ENCODE data around the gene GNLY.
"Not testable (repeated sequence)": the region's sequence is repeated elsewhere in the genome, so short reads cannot be mapped to it uniquely, and the experiment has no call there.

Gene GNLY

DNA sequence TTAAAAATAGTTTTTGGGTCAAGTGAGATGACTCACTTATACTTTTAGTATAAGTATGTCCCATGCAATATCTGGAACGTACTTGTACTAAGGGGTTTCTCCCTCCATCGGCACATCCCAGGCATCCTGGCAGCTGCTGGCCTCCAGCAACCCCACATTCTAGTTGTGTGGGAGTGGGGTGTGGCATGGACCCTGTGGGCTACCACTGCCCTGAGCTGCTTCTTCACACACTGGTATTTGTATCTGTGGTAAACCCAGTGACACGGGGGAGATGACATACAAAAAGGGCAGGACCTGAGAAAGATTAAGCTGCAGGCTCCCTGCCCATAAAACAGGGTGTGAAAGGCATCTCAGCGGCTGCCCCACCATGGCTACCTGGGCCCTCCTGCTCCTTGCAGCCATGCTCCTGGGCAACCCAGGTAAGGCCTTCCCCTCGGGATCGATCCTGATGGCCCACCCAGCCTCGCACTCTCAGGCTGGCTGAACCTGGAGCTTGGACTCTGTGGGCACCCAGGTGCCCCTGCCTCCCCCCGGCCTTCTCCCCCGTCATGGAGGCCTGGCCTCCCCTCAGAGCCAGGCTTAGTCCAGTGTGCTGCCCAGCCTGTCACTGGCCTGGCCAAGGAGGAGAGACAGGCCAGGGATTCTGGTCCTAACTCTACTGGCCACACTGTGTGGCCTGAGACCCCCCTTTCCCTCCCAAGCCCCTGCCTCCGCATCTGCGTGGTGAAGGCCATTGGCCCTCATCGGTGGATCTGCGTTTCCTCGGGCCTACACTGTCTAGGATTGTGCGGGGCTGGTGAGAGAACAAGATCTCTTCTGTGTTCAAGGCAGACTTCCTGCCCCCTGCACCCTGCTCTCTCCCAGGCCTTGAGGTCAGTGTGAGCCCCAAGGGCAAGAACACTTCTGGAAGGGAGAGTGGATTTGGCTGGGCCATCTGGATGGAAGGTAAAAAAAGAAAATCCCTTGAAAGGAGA lies at the start of gene GNLY:
GNLY (plus strand) TSS at position 307 of the 974 bp plus-strand sequence; CDS start at position 368, 61 bp downstream.
- DNase-seq, result no peak

- no peak for DNase-seq
These were observed 49.2 kb upstream of the GNLY start for GRCh38 chr2:85644909-85645308.

DNA sequence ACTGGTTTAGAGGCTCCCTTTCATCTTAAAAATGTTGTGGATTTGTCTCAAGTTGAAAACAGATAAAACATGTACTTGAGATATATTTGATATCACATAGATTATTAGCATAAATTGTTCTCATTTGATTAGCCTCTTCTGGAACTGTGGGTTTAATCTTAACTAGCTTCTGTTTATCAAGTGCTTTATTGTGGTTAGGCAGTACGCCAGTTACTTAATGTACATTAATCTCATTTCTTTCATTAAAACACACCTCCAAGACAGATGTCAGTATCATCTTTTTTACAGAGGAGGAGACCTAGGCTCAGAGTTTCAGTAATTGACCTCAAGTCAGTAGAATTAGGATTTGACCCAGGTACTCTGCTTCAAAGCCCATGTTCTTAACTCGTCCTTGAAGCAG lies 48.0 kb upstream of the GNLY start:
- DNase-seq, result no peak

- no peak for DNase-seq
These were observed 46.2 kb upstream of the GNLY start for GRCh38 chr2:85647823-85648526.

DNA sequence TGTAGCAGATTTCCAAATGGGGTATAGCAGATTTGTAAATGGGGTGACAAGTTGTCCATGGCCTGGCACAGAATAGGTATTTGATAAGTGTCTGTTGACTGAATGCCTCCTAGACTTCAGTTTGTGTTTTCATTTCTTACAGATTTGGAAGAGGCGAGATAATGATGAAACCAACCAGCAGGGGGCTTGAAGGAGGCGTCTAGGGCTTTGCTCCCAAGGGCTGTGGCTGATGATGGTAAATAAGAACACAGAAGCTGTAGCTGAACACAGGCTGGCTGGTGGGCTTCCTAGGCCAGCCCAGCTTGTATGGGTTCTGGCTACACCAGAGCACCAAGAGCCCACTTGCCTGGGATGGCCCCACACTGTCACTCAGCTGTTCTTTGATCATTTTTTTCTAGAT lies 45.5 kb upstream of the GNLY start:
- DNase-seq, result no peak

GRCh38 chr2:85649201-85650190 lies 44.7 kb upstream of the GNLY start:
- DNase-seq, result no peak

DNA sequence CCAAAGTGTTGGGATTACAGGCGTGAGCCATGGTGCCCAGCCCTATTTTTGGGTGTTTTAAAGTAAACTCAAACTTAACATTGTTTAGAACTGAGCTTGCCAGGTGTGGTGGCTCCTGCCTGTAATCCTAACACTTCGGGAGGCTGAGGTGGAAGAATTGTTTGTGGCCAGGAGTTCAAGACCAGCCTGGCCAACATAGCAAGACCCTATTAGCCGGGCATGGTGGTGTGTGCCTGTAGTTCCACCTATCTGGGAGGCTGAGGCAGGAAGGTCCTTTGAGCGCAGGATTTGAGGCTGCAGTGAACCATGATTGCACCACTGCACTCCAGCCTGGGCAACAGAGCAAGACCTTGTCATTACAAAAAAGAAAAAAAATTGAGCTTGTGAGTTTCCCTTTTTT lies 43.7 kb upstream of the GNLY start:
- no peak for DNase-seq

DNA sequence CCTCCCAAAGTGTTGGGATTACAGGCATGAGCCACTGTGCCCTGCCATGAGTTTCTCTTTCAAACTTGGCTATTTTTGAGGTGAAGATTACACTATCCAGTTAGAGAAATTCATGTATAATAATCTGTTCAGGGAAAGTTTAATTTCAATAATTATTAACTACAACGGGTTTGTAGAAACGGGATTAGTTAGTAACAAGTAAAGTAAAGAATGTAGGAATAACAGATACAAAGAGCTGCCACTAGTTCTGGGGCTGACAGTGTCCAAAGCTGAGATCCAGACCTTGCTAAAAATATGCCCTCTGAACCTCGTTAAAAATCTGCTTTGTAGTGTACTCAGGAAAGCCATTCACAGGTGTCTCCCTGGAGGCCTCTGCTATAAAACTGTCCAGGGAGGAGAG lies 43.1 kb upstream of the GNLY start:
- no peak for DNase-seq

- DNase-seq, result no peak
These were observed 42.1 kb upstream of the GNLY start for GRCh38 chr2:85652056-85652455.

DNA sequence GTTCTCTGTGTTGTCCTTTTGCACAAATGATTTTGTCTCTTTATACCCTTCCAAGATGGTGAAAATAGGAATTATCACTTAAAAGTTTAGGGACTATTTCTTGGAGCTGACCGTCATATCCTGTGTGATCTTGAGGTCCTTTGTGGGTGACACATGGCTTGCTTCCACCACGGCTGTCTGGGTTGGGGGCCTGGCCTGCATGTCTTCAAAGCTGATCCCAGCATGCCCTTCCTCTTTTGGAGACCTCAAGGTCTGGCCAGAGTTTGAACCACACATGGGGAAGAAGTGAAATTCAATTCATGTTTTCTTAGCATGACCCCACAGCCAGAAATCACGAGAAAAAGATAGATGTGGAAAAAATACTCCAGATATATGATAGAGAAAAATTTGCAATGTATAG lies 40.2 kb upstream of the GNLY start:
- no peak for DNase-seq

GRCh38 chr2:85655961-85656417 lies 38.2 kb upstream of the GNLY start:
- DNase-seq, result no peak

DNA sequence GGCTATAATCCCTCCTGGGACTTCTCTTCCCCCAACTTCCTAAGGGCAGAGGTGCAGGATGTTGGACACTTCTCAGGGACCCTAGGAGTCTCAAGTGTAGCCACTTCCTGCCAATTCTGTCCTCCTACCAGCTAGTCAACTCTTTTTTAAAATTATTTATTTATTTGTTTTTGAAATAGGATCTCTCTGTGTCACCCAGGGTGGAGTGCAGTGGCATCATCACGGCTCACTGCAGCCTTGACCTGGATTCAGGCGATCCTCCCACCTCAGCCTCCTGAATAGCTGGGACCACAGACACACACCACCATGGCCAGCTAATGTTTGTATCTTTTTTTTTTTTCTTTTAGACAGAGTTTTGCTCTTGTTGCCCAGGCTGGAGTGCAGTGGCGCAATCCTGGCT lies 37.7 kb upstream of the GNLY start:
- DNase-seq, result no peak

- DNase-seq, result not testable (repeated sequence)
These were observed 36.8 kb upstream of the GNLY start for GRCh38 chr2:85657399-85657798.

DNA sequence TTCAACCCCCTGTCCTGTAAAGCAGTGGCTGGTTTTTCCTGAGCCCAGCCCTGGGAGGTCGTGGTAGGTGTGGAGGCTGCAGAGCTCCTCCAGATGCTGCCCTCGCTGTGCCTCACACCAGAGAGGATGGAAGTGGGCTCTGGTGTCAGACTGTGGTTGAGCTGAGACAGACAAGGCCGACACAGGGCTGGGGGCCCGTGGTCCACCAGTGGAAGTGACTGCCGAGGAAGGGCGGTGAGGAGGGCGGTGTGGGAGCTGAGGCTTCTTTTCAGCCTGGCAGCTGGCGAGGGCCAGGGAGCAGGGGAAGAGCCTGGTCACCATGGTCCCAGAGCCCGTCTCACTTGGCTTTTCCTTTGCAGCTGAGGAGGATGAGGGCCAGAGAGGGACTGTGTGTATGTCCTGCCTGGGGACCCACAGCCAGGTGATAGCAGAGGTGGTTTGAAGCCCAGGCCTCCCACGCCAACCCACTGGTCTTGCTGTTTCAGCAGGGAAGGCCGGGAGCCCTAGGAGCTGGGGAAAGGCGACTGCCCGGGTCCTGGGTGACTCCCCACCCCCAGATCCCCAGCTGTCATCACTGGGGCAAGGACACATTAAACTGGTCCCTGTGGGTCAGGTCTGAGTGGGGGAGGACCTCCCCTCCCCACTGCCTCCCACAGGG lies 34.7 kb upstream of the GNLY start:
- no peak for DNase-seq

DNA sequence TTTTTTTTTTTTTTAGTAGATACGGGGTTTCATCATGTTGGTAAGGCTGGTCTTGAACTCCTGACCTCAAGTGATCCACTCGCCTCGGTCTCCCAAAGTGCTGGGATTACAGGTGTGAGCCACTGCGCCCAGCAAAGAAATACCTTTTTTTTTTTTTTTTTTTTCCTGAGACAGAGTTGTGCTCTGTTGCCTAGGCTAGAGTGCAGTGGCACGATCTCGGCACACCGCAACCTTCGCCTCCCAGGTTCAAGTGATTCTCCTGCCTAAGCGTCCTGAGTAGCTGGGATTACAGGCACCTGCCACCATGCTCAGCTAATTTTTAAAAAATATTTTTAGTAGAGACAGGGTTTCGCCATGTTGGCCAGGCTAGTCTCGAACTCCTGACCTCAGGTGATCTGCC lies 33.9 kb upstream of the GNLY start:
- not testable (repeated sequence) for DNase-seq

DNA sequence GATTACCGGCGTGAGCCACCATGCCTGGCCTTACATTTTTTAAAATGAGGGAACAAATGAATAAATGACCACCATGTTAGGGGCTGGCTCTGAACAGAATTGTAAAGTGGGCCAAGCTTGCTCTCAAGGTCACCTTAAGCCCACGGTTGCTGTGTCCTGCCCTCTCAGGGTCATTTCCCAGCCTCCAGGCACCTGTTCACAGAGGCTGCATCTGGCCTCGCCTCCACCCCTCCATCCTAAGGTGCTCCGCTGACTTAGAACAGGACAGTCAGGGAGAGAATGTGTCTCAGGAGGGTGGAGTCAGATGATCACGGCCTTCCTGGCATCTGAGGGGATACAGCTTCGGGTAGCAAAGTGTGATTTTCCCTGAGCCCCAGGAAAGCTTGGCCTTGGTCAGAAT lies 33.4 kb upstream of the GNLY start:
- no peak for DNase-seq

- no peak for DNase-seq
These were observed 32.9 kb upstream of the GNLY start for GRCh38 chr2:85661139-85661858.

DNA sequence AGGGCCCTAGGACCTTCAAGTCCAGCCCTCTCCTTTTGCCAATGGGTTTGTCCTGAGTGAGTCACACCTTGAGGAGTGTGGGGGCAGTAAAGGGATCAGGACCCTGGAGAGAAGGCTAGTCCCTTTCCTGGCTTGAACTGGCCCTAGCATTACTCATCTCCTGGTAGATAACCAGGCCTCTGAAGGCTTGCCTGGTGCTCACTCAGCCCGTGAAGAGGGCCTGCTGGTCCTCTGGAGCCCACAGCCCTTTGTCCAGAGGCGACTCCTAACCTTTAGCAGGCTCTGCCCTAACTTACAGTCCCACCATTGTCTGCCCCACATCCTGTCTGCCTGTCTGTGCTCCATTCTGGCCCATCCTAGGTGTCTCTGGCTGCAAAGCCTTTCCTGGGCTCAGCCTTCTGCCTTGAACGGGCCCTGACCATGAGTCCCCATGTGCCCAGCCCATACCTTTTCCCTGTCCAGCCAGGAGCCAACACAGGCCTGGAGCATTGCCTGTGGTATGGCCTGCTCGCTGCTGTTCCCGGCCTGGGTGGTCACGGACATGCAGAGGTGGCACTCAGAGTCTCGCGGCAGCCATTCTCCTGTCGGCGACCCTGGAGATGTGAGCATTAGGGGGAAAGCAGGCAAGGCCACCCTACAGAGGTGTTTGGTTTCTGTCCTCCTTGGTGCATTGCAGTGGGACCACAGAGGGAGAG lies 31.1 kb upstream of the GNLY start:
- no peak for DNase-seq

DNA sequence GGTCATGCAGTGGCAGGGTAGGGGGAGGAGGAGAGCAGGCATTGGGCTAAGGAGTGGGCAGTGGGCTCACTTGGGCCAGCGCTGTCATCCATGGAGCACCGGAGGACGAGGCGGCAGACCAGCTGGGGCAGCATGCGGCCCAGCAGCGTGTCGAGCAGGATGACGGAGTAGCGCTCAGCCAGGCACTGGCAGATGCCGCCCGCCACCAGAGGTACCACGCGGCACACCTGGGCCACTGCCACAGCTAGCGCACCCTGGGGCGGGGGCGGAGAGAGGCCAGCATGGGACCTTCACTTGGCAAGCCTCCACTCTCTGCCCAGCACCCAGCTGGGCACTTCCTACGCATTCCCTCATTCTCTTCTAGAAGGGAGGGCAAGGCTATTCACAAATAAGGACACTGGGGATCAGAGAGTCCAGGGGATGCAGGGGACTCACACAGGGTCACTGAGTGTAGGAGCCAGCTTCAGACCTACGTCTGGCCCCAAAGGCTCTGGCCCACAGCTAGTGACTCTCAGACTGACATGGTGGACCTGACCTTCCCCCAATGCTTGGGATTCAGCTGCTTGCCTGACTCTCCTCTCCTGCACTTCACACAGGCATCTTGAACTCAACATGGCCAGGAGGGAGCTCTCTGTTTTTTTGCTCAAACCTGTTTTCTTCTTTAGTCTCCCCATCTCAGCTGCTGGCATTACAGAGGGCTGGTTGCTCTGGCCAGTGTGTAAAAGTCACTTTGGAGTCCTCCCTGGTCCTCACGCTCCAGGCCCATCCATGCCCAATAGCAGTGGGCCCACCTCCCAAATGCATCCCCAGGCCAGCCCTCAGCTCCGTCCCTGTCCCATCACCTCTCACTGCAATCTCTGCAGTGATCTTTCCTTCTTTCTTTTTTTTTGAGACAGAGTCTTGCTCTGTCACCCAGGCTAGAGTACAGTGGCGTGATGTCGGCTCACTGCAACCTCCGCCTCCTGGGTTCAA lies 30.3 kb upstream of the GNLY start:
- DNase-seq, result no peak
